K562 (cell line): ENCODE data around the gene GPATCH4. TPM values are rescaled to one million over a fixed set of nuclear protein-coding genes. Genes with fewer than 3 reads are reported as not detected.
A peak's percentile ranks its signal among the peaks of the same experiment; 100 is the strongest.

Experiments
- ATAC-seq: fragments of 200-7000 bp; cut with Tn5 transposase; 3 replicates; pipeline ENCODE4 v1.9.1; 2020; ENCODE audit warnings: moderate library complexity
- BruUV-seq: library from RNA; stranded (reverse); fragments of 400-500 nt; replicated peaks from 2 replicates; lab custom pipeline; 2021; lab: Mats Ljungman, UMichigan
- CTCF ChIA-PET: fragments of 300-600 bp; formaldehyde crosslinking; extraction: SDS; loops from one replicate; lab custom pipeline; 2021; ENCODE audit warnings: low intra/inter-chr PET ratio; lab: Yijun Ruan, JAX
- POLR2A ChIA-PET: fragments of 300-600, 350-650 bp; sonication (Branson Sonifier 250); formaldehyde crosslinking; extraction: SDS; loops from one replicate; lab custom pipeline; 2021; ENCODE audit warnings: antibody characterized with exemption, inconsistent platforms; lab: Yijun Ruan, JAX
- DNase-seq, 4 experiments: peaks; one replicate each; pipeline versions ENCODE4 v3.0.0 to v3.0.0-alpha.2; 2011 to 2018; ENCODE audit warnings: low spot score in 3 of 4, mixed read lengths in 3 of 4; ENCODE audit errors: extremely low read depth in 1 of 4
- FAIRE-seq: peaks from 2 replicates; lab custom pipeline; 2011; peaks lifted over from hg19 to GRCh38; lab: Jason Lieb, UNC
- H2AFZ ChIP-seq: 2 replicates; pipeline ENCODE4 v1.6.0; 2011; ENCODE audit warnings: low read depth, low read length, control low read depth, inconsistent platforms
- H3K27ac ChIP-seq: fragments of 200-600 bp; 3 replicates; pipeline ENCODE4 v1.8.0; 2011; ENCODE audit warnings: low read depth, mild to moderate bottlenecking, control low read depth, inconsistent platforms, low read length, moderate library complexity, mixed read lengths; ENCODE audit errors: extremely low read depth
- H3K27me3 ChIP-seq, 2 experiments: fragments of 300-600 bp in 1 of 2; 2 replicates in 1 of 2; 3 replicates in 1 of 2; pipeline versions ENCODE4 v1.6.0 to v1.8.0; 2011; ENCODE audit warnings: inconsistent platforms in 2 of 2, low read length in 2 of 2, mild to moderate bottlenecking in 1 of 2, mixed read lengths in 1 of 2, moderate library complexity in 1 of 2; ENCODE audit not compliant: control insufficient read depth in 2 of 2, insufficient read depth in 2 of 2
- H3K36me3 ChIP-seq: fragments of 300-600 bp; 3 replicates; pipeline ENCODE4 v1.8.0; 2011; ENCODE audit warnings: mild to moderate bottlenecking, low read length, inconsistent platforms; ENCODE audit not compliant: control insufficient read depth, insufficient read depth
- H3K4me1 ChIP-seq, 2 experiments: fragments of 200-600 bp in 1 of 2; replicated peaks in 1 of 2; 2 replicates in 1 of 2; 3 replicates in 1 of 2; pipeline versions ENCODE4 v1.5.1 to v1.8.0; 2011; ENCODE audit warnings: inconsistent platforms in 2 of 2, low read length in 2 of 2, mild to moderate bottlenecking in 1 of 2, mixed read lengths in 1 of 2, moderate library complexity in 1 of 2; ENCODE audit not compliant: control insufficient read depth in 2 of 2, insufficient read depth in 2 of 2
- H3K4me2 ChIP-seq: 2 replicates; pipeline ENCODE4 v1.6.1; 2011; ENCODE audit warnings: low read length, control low read depth, inconsistent platforms, mixed read lengths; ENCODE audit not compliant: insufficient read depth
- H3K4me3 ChIP-seq: fragments of 200-600 bp; sonication (generic), shearing (Covaris generic); 2 replicates; pipeline ENCODE4 v1.5.1; 2016; ENCODE audit warnings: control low read depth, inconsistent platforms
- H3K79me2 ChIP-seq: fragments of 200-600 bp; 3 replicates; pipeline ENCODE4 v1.8.0; 2011; ENCODE audit warnings: low read length, inconsistent platforms; ENCODE audit not compliant: control insufficient read depth, insufficient read depth
- H3K9ac ChIP-seq, 2 experiments: 2 replicates each; pipeline versions ENCODE4 v1.6.0 to v1.6.1; 2011; ENCODE audit warnings: low read depth in 2 of 2, low read length in 2 of 2, control low read depth in 1 of 2, inconsistent platforms in 1 of 2, mild to moderate bottlenecking in 1 of 2, mixed read lengths in 1 of 2; ENCODE audit not compliant: insufficient read depth in 1 of 2
- H3K9me1 ChIP-seq: one replicate; pipeline ENCODE4 v1.6.0; 2011; ENCODE audit warnings: inconsistent platforms, mild to moderate bottlenecking, low read length, moderate library complexity; ENCODE audit not compliant: control insufficient read depth, insufficient read depth
- H3K9me3 ChIP-seq: replicated peaks from 2 replicates; pipeline ENCODE4 v1.5.1; 2011; ENCODE audit warnings: low read depth, low read length, inconsistent platforms; ENCODE audit not compliant: control insufficient read depth, insufficient read depth
- H4K20me1 ChIP-seq: replicated peaks from 2 replicates; pipeline ENCODE4 v1.6.1; 2011; ENCODE audit warnings: low read length, inconsistent platforms, mixed read lengths; ENCODE audit not compliant: control insufficient read depth, insufficient read depth
- CREB1 ChIP-seq, 2 experiments: sonication (generic) in 1 of 2; formaldehyde crosslinking in 1 of 2; IDR thresholded peaks; 2 replicates each; pipeline versions ENCODE4 v1.6.1 to v1.8.0; 2012 to 2022; ENCODE audit warnings: inconsistent platforms in 1 of 2, mild to moderate bottlenecking in 1 of 2, missing genetic modification reagents in 1 of 2, moderate library complexity in 1 of 2
- FOS ChIP-seq: IDR thresholded peaks from 3 replicates; pipeline ENCODE4 v1.6.1; 2011; ENCODE audit not compliant: insufficient read length; ENCODE audit errors: extremely low read depth
- KDM1A ChIP-seq, 2 experiments: fragments of 450-650 bp; IDR thresholded peaks; 2 replicates each; pipeline ENCODE4 v1.6.1; 2016; ENCODE audit warnings: mild to moderate bottlenecking in 2 of 2
- KLF16 ChIP-seq: IDR thresholded peaks from 2 replicates; pipeline ENCODE4 v1.6.1; 2016; ENCODE audit warnings: antibody characterized with exemption
- L3MBTL2 ChIP-seq: fragments of 450-650 bp; IDR thresholded peaks from 2 replicates; pipeline ENCODE4 v1.6.1; 2016; ENCODE audit warnings: mild to moderate bottlenecking, moderate library complexity
- MCM3 ChIP-seq: fragments of 450-650 bp; IDR thresholded peaks from 2 replicates; pipeline ENCODE4 v1.6.1; 2016
- NCOA4 ChIP-seq: fragments of 450-650 bp; IDR thresholded peaks from 2 replicates; pipeline ENCODE4 v1.6.1; 2018; ENCODE audit warnings: mild to moderate bottlenecking; ENCODE audit not compliant: partially characterized antibody
- ZC3H11A ChIP-seq: IDR thresholded peaks from 2 replicates; pipeline ENCODE4 v1.6.1; 2012; ENCODE audit warnings: low read depth, low read length, improper control_type of control experiment
- ZFPM2 ChIP-seq: fragments of 250-450 bp; sonication (Bioruptor Pico); IDR thresholded peaks from 2 replicates; pipeline ENCODE4 v1.5.1; 2022; ENCODE audit warnings: mild to moderate bottlenecking
- ZKSCAN3 ChIP-seq: fragments of 250-450 bp; sonication (Bioruptor Pico); IDR thresholded peaks from 2 replicates; pipeline ENCODE4 v1.4.0; 2020
- ZNF707 ChIP-seq: fragments of 250-450 bp; sonication (Bioruptor Pico); conservative IDR thresholded peaks from 2 replicates; pipeline ENCODE4 v1.8.0; 2022; ENCODE audit warnings: inconsistent platforms, mild to moderate bottlenecking, moderate library complexity
- WGBS: fragments of 100-300 bp; shearing (Covaris generic); methylation state at CpG from one replicate; pipeline ENCODE4 v1.1.6; 2016; ENCODE audit warnings: low coverage, mixed read lengths; ENCODE audit not compliant: insufficient coverage; ENCODE audit errors: missing lambda C conversion rate; 5-methylcytosine and 5-hydroxymethylcytosine counted together
- in situ Hi-C: fragments of 300-500 bp; cut with MboI; formaldehyde crosslinking; loops from 4 replicates; pipeline ENCODE4 v1.15.0; 2018; ENCODE audit warnings: inconsistent platforms, mixed read lengths
- intact Hi-C: fragments of 100-400 bp; cut with micrococcal nuclease; formaldehyde crosslinking; loops from 2 replicates; pipeline ENCODE4 v1.14.2; 2022
- polyA plus RNA-seq, 8 experiments: library from polyadenylated mRNA; depleted of rRNA in 4 of 8; stranded (reverse) in 5 of 8; unstranded in 3 of 8; fragments of >200 nt; fragmentation: Nextera tagmentation in 2 of 8; fragmentation: Illumina TruSeq in 1 of 8; extraction: Ambion mirVana in 2 of 8; extraction: Trizol in 1 of 8; gene quantifications; 2 replicates each; pipeline versions ENCODE4 v1.2.1 to v1.2.3, GENCODE V29; 2011 to 2014; ENCODE audit warnings: inconsistent platforms in 1 of 8, missing spikeins in 1 of 8
- total RNA-seq, 7 experiments: library from RNA; depleted of rRNA in 6 of 7; stranded (reverse); fragments of >200 nt in 6 of 7; fragmentation: Illumina TruSeq in 2 of 7; extraction: Trizol in 2 of 7; gene quantifications; 2 replicates each; pipeline versions ENCODE4 v1.2.1 to v1.2.3, GENCODE V29; 2011 to 2021; ENCODE audit warnings: low replicate concordance in 1 of 7
- TF ChIP-seq, protein P1 (sequence below): fragments of 250-450 bp; sonication (Bioruptor Pico); IDR thresholded peaks from 2 replicates; pipeline ENCODE4 v1.8.0; 2022; ENCODE audit warnings: moderate library complexity, mild to moderate bottlenecking, inconsistent platforms

Gene GPATCH4
- total and polyA plus RNA-seq, 9 of the 15 experiments (the other 6 are each of a cell fraction or from before 2014, with no cell fraction given): 43.7 to 105 (median 76.5) TPM

DNA sequence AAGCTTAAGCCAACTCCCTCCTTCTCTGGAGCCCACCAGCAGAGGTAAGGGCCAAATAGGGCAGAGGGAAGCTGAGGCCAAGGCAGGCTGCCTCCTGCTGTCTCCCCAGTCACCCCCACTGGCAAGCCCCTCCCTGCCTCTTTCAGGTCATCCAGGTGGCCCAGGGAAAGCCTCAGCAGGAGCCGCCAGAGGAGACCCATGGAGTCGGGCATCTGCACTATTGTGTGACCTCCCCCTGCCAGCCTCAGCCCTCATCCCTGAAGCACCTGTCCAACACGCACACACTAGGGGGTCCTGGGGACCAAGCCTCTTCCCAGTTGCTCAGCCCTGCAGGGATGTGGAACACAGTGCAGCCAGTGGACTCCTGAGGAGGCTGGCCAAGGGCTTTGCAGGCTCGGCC is 15.0 kb downstream of the GPATCH4 start:
- BruUV-seq: no TSS peak
- Histone ChIP-seq H2AFZ (no peak overlapping the region), H3K4me3 (no peak overlapping the region), H3K9me1 (no peaks in the 10 kb centered on the region), H3K36me3 (no peaks in the 10 kb centered on the region), H3K9me3 (no peaks in the 10 kb centered on the region), H3K4me2 (no peak overlapping the region), H4K20me1 (no peaks in the 10 kb centered on the region)
- intact Hi-C loops: no loop called here
- in situ Hi-C loops: no loop called here
- POLR2A ChIA-PET: interaction anchor here (1.2 kb wide), 1 partner anchor 9 kb away, joined by 4 read pairs; no protein-coding TSS in a partner anchor
- FAIRE-seq (no peak), DNase-seq (no peak)
- 35% methylated on average over 4 of the region's 4 CpGs for WGBS
- TF ChIP-seq, protein P1, sequence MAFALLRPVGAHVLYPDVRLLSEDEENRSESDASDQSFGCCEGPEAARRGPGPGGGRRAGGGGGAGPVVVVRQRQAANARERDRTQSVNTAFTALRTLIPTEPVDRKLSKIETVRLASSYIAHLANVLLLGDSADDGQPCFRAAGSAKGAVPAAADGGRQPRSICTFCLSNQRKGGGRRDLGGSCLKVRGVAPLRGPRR: no peak
- TF ChIP-seq ZFPM2 (CRISPR knock-in tag): no peak
- TF ChIP-seq FOS: no peak
- no peak for TF ChIP-seq NCOA4
- no peak for TF ChIP-seq ZC3H11A
- TF ChIP-seq MCM3: no peak
- TF ChIP-seq KDM1A (IDR thresholded peaks at IDR 0.05): no peak
- TF ChIP-seq KLF16: no peak
- TF ChIP-seq ZNF707 (CRISPR knock-in tag): no peak
- no peak for TF ChIP-seq ZKSCAN3 (CRISPR knock-in tag)
- TF ChIP-seq CREB1 (IDR thresholded peaks at IDR 0.05): no peak
- no peak for TF ChIP-seq CREB1 (CRISPR knock-in tag; IDR thresholded peaks at IDR 0.05)
- TF ChIP-seq L3MBTL2: no peak
- TF ChIP-seq, all 486 proteins: peak for 0
- H3K9ac ChIP-seq: peak overlapping the region in 1 of 2 experiments; percentile 53; a peak in 2 of 4 replicates
- H3K4me1 ChIP-seq: peaks cover 7 to 10% of the 10 kb centered on the region in 2 experiments; a peak in 4 of 5 replicates
- ATAC-seq: no peak
- peaks cover 2% of the 10 kb centered on the region; the same call in 2 of the 3 replicates for H3K79me2 ChIP-seq
- CTCF ChIA-PET: interaction anchor here (4.6 kb wide), 1 partner anchor 22 kb away, joined by 77 read pairs; no protein-coding TSS in a partner anchor
- no peak overlapping the region for H3K27ac ChIP-seq
- no peaks in the 10 kb centered on the region for H3K27me3 ChIP-seq
